B cell (primary cell): ENCODE measurements around the gene PDE6B. TPM values are rescaled to one million over a fixed set of nuclear protein-coding genes. Genes with fewer than 3 reads are reported as not detected.

Experiments used
- ATAC-seq: fragments of 200-7000 bp; cut with Tn5 transposase; one replicate; pipeline ENCODE4 v1.10.0; 2021; ENCODE audit warnings: low read depth, mild to moderate bottlenecking, moderate number of reproducible peaks, moderate library complexity
- CTCF ChIA-PET: fragments of 350-600 bp; sonication (Branson Sonifier 250); formaldehyde crosslinking; loops from one replicate; lab custom pipeline; 2021; ENCODE audit warnings: antibody characterized with exemption, inconsistent platforms; lab: Charles Lee
- POLR2A ChIA-PET: fragments of 350-600 bp; sonication (Branson Sonifier 250); formaldehyde crosslinking; loops from one replicate; lab custom pipeline; 2021; ENCODE audit warnings: antibody characterized with exemption; lab: Charles Lee
- DNase-seq: peaks from one replicate; pipeline ENCODE4 v3.0.0; 2013
- H2AFZ ChIP-seq: 2 replicates; pipeline ENCODE4 v1.6.1; 2012; ENCODE audit warnings: mild to moderate bottlenecking, low read depth, low read length; ENCODE audit not compliant: insufficient read depth, poor library complexity, severe bottlenecking
- H3K27ac ChIP-seq, 2 donors: 1 replicate in 1 of 2; 2 replicates in 1 of 2; pipeline ENCODE4 v1.5.1; 2012 to 2013; ENCODE audit warnings: low read length in 2 of 2, mild to moderate bottlenecking in 2 of 2, moderate library complexity in 1 of 2
- H3K27me3 ChIP-seq, 4 experiments: fragments of 200-600 bp in 1 of 4; sonication (generic) in 1 of 4; replicated peaks in 1 of 4; 1 replicate in 2 of 4; 2 replicates in 2 of 4; pipeline versions ENCODE4 v1.6.1 to v1.7.0; 2013 to 2016; ENCODE audit warnings: low read length in 3 of 4, mild to moderate bottlenecking in 2 of 4, mixed read lengths in 1 of 4, moderate library complexity in 1 of 4; ENCODE audit not compliant: insufficient read depth in 4 of 4, control insufficient read depth in 3 of 4; ENCODE audit errors: control extremely low read depth in 1 of 4
- H3K36me3 ChIP-seq, 2 experiments: replicated peaks in 1 of 2; 1 replicate in 1 of 2; 2 replicates in 1 of 2; pipeline versions ENCODE4 v1.6.1 to v1.7.1; 2013; ENCODE audit warnings: low read length in 1 of 2; ENCODE audit not compliant: insufficient read depth in 2 of 2, control insufficient read depth in 1 of 2; ENCODE audit errors: control extremely low read depth in 1 of 2, extremely low read depth in 1 of 2
- H3K4me1 ChIP-seq, 2 donors: fragments of 200-600 bp in 1 of 2; sonication (generic) in 1 of 2; 1 replicate in 1 of 2; 2 replicates in 1 of 2; pipeline versions ENCODE4 v1.5.1 to v1.6.1; 2013 to 2017; ENCODE audit warnings: low read length in 2 of 2; ENCODE audit not compliant: control insufficient read depth in 2 of 2, insufficient read depth in 2 of 2
- H3K4me2 ChIP-seq: replicated peaks from 2 replicates; pipeline ENCODE3; 2012; ENCODE audit warnings: mild to moderate bottlenecking, low read depth, low read length; ENCODE audit not compliant: poor library complexity, severe bottlenecking
- H3K4me3 ChIP-seq, 5 experiments: fragments of 200-600 bp in 1 of 5; sonication (generic) in 1 of 5; 1 replicate in 3 of 5; 2 replicates in 2 of 5; pipeline versions ENCODE4 v1.5.1 to v1.7.0; 2011 to 2016; ENCODE audit warnings: low read length in 4 of 5, mild to moderate bottlenecking in 4 of 5, low read depth in 2 of 5, control low read depth in 1 of 5, moderate library complexity in 1 of 5; ENCODE audit not compliant: insufficient read depth in 1 of 5; ENCODE audit errors: control extremely low read depth in 1 of 5, extremely low read depth in 1 of 5
- H3K79me2 ChIP-seq: fragments of 200-600 bp; sonication (generic); one replicate; pipeline ENCODE4 v1.6.0; 2016; ENCODE audit warnings: low read length; ENCODE audit not compliant: control insufficient read depth, insufficient read depth
- H3K9ac ChIP-seq: fragments of 200-600 bp; sonication (generic); 2 replicates; pipeline ENCODE4 v1.6.1; 2017; ENCODE audit warnings: mild to moderate bottlenecking, low read length, moderate library complexity
- H3K9me3 ChIP-seq, 3 donors: one replicate each; pipeline versions ENCODE4 v1.6.1 to v1.7.1; 2013; ENCODE audit warnings: low read length in 2 of 3; ENCODE audit not compliant: control insufficient read depth in 2 of 3, insufficient read depth in 1 of 3; ENCODE audit errors: control extremely low read depth in 1 of 3
- H4K20me1 ChIP-seq: 2 replicates; pipeline ENCODE4 v1.6.0; 2012; ENCODE audit warnings: mild to moderate bottlenecking, low read length; ENCODE audit not compliant: insufficient read depth, control insufficient read depth, poor library complexity, severe bottlenecking
- H3K27ac Mint-ChIP-seq: one replicate; pipeline ENCODE4 v1.8.0; 2021; ENCODE audit warnings: mixed read lengths
- H3K27me3 Mint-ChIP-seq: one replicate; pipeline ENCODE4 v1.8.0; 2021; ENCODE audit warnings: mixed read lengths
- H3K4me1 Mint-ChIP-seq: one replicate; pipeline ENCODE4 v1.8.0; 2021; ENCODE audit warnings: mixed read lengths
- H3K4me3 Mint-ChIP-seq: one replicate; pipeline ENCODE4 v1.8.0; 2021; ENCODE audit warnings: mixed read lengths
- H3K9me3 Mint-ChIP-seq: one replicate; pipeline ENCODE4 v1.8.0; 2022; ENCODE audit warnings: mixed read lengths; ENCODE audit not compliant: insufficient read depth
- EZH2 ChIP-seq: IDR thresholded peaks from 2 replicates; pipeline ENCODE4 v1.6.1; 2012; ENCODE audit warnings: borderline replicate concordance, low read depth, mild to moderate bottlenecking, moderate library complexity, low read length; ENCODE audit not compliant: insufficient read depth, poor library complexity, severe bottlenecking
- WGBS: methylation state at CpG from one replicate; pipeline ENCODE4 v1.1.5; 2013; ENCODE audit warnings: missing lambda C conversion rate; ENCODE audit not compliant: insufficient coverage; 5-methylcytosine and 5-hydroxymethylcytosine counted together
- intact Hi-C: fragments of 100-400 bp; cut with micrococcal nuclease; formaldehyde crosslinking; loops from one replicate; pipeline ENCODE4 v1.10.0; 2022
- polyA plus RNA-seq: library from polyadenylated mRNA; depleted of rRNA; stranded (reverse); fragments of >200 nt; gene quantifications from 2 replicates; pipeline ENCODE4 v1.2.3, GENCODE V29; 2012
- total RNA-seq, 2 donors: library from RNA; stranded (reverse); fragments of 120-200 nt in 1 of 2; gene quantifications; 1 replicate in 1 of 2; 2 replicates in 1 of 2; pipeline versions ENCODE4 v1.2.3 to v1.2.4, GENCODE V29; 2013 to 2022
- TF ChIP-seq, protein P1 (sequence below): fragments of 200-600 bp; IDR thresholded peaks from one replicate; pipeline ENCODE4 v1.8.0; 2022; ENCODE audit warnings: antibody characterized with exemption, mild to moderate bottlenecking

PDE6B gene
- total and polyA plus RNA-seq, 2 donors (not counting 1 experiment from before 2014, with no cell fraction given) = 20.0 to 25.2 TPM

DNA sequence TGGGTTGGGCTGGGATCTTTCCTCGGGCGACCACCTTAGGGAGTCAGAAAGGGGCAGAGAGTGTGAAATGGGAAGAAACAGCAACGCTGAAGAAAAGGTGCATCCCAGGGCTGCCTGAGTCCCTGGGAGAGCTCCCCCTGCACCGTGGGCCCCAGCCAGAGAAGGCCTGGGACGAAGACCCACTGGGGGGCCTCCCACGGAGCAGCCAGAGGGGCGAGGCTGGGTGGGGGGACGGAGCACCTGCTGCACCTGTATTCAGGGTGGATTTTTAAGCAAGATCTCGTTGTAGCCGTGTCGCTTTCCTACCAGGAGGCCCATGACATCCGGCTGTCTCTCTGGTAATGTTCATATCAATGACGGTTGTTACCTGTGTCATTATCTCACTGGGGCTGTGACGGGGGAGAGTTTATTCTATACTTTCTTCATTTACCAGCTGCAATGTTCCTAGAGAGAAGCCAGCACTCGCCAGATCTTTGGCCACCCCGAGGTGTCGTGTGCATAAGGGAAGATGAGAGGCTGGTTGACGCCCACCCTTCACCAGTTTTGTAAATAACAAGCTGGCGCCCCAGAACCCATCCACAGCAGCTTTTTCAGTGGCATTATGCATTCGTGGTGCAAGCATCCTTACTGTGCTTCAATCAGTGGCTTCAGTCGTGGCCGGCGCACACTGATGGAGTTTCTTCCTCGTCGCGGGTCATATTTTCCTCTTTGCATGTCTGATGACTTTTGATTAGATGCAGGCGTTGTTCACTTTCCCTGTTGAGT lies 74.6 kb downstream of the PDE6B start:
- intact Hi-C loops = loop anchor here (1.0 to 10.0 kb wide), 2 partner anchors 235 to 287 kb away; partner anchors contain the start of genes GAK, IDUA and TMEM175
- peak overlapping the region; percentile 77 for H3K4me3 Mint-ChIP-seq
- H3K27ac ChIP-seq = peak overlapping the region; percentile 68 to 73

More for the DNA sequence above, 74.6 kb downstream of the PDE6B start:
- Histone ChIP-seq H4K20me1 (no peaks in the 10 kb centered on the region), H3K4me3 (peak overlapping the region in 1 of 5 experiments; percentile 48), H3K9me3 (no peaks in the 10 kb centered on the region), H3K27me3 (no peaks in the 10 kb centered on the region), H3K36me3 (no peaks in the 10 kb centered on the region), H3K4me2 (peak overlapping the region; percentile 62), H3K4me1 (peaks cover 18 to 24% of the 10 kb centered on the region in 2 donors), H2AFZ (peak overlapping the region; percentile 61), H3K79me2 (peaks cover 3% of the 10 kb centered on the region), H3K9ac (no peak overlapping the region)
- WGBS = 91% methylated on average over 13 of the region's 27 CpGs
- Mint-ChIP-seq H3K27me3 (no peaks in the 10 kb centered on the region), H3K9me3 (no peaks in the 10 kb centered on the region), H3K27ac (peak overlapping the region; percentile 80), H3K4me1 (peaks cover 22% of the 10 kb centered on the region)
- DNase-seq = no peak
- POLR2A ChIA-PET = interaction anchor here (1.9 kb wide), 1 partner anchor 13 kb away, joined by 6 read pairs; no protein-coding TSS in a partner anchor
- CTCF ChIA-PET = interaction anchor here (0.7 to 3.1 kb wide), 3 partner anchors 16 to 287 kb away, joined by 3 to 13 read pairs (median 5); partner anchors contain the start of gene IDUA
- no peak for TF ChIP-seq EZH2
- TF ChIP-seq, protein P1, sequence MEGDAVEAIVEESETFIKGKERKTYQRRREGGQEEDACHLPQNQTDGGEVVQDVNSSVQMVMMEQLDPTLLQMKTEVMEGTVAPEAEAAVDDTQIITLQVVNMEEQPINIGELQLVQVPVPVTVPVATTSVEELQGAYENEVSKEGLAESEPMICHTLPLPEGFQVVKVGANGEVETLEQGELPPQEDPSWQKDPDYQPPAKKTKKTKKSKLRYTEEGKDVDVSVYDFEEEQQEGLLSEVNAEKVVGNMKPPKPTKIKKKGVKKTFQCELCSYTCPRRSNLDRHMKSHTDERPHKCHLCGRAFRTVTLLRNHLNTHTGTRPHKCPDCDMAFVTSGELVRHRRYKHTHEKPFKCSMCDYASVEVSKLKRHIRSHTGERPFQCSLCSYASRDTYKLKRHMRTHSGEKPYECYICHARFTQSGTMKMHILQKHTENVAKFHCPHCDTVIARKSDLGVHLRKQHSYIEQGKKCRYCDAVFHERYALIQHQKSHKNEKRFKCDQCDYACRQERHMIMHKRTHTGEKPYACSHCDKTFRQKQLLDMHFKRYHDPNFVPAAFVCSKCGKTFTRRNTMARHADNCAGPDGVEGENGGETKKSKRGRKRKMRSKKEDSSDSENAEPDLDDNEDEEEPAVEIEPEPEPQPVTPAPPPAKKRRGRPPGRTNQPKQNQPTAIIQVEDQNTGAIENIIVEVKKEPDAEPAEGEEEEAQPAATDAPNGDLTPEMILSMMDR = no peak
- no peak for ATAC-seq
